ENCODE results near the gene TCF25. TPM values are rescaled to one million over a fixed set of nuclear protein-coding genes. Genes with fewer than 3 reads are reported as not detected.
"Not testable (repeated sequence)": the region's sequence is repeated elsewhere in the genome, so short reads cannot be mapped to it uniquely, and the experiment has no call there.

The TCF25 gene
- total RNA-seq, 2 experiments from 2014 or later = 167 to 192 TPM

- peaks cover 14% of the 10 kb centered on the region for H3K9me3 Mint-ChIP-seq
- H3K27me3 Mint-ChIP-seq = no peaks in the 10 kb centered on the region
- peaks cover 18% of the 10 kb centered on the region for H3K4me1 Mint-ChIP-seq
- ChIA-PET CTCF (interaction anchor here (0.6 to 5.2 kb wide), 2 partner anchors 10 to 82 kb away, joined by 3 to 38 read pairs; no protein-coding TSS in a partner anchor), POLR2A (no interaction called here)
- H3K36me3 Mint-ChIP-seq (ENCODE audit: low read depth) = peaks cover 24% of the 10 kb centered on the region
- no peak overlapping the region for H3K27ac Mint-ChIP-seq
- DNase-seq = no peak
- H3K4me3 Mint-ChIP-seq = no peak overlapping the region
Observed at GRCh38 chr16:89869911-89870310, 3.5 kb upstream of the TCF25 start.

- CTCF ChIA-PET = interaction anchor here (0.6 to 5.2 kb wide), 2 partner anchors 10 to 83 kb away, joined by 3 to 38 read pairs; no protein-coding TSS in a partner anchor
- no peak overlapping the region for H3K4me3 Mint-ChIP-seq
- no peak for DNase-seq
- H3K9me3 Mint-ChIP-seq = peaks cover 15% of the 10 kb centered on the region
- no peak overlapping the region for H3K27ac Mint-ChIP-seq
- POLR2A ChIA-PET = no interaction called here
- peaks cover 17% of the 10 kb centered on the region for H3K4me1 Mint-ChIP-seq
- no peaks in the 10 kb centered on the region for H3K27me3 Mint-ChIP-seq
- H3K36me3 Mint-ChIP-seq (ENCODE audit: low read depth) = peaks cover 26% of the 10 kb centered on the region
Observed at GRCh38 chr16:89870440-89870839, 3.0 kb upstream of the TCF25 start.

- no peak overlapping the region for H3K27ac Mint-ChIP-seq
- no peak overlapping the region for H3K4me3 Mint-ChIP-seq
- H3K9me3 Mint-ChIP-seq = peaks cover 15% of the 10 kb centered on the region
- peaks cover 32% of the 10 kb centered on the region for H3K36me3 Mint-ChIP-seq (ENCODE audit: low read depth)
- ChIA-PET POLR2A (interaction anchor here (1.2 to 3.1 kb wide), 9 partner anchors 10 to 152 kb away, joined by 3 to 117 read pairs (median 14); partner anchors contain the start of genes FANCA and MC1R), CTCF (interaction anchor here (2.4 to 5.2 kb wide), 2 partner anchors 8 to 12 kb away, joined by 19 to 38 read pairs; no protein-coding TSS in a partner anchor)
- no peaks in the 10 kb centered on the region for H3K27me3 Mint-ChIP-seq
- H3K4me1 Mint-ChIP-seq = peaks cover 17% of the 10 kb centered on the region
- no peak for DNase-seq
Observed at GRCh38 chr16:89871895-89872294, 1.5 kb upstream of the TCF25 start.

- H3K36me3 Mint-ChIP-seq (ENCODE audit: low read depth) = peaks cover 40% of the 10 kb centered on the region
- ChIA-PET CTCF (interaction anchor here (0.6 to 5.2 kb wide), 10 partner anchors 10 to 658 kb away, joined by 3 to 38 read pairs (median 4); partner anchors contain the start of gene SPATA2L), POLR2A (interaction anchor here (0.6 to 3.1 kb wide), 31 partner anchors 8 to 1187 kb away, joined by 3 to 117 read pairs (median 6); partner anchors contain the start of genes CDK10, FANCA, MC1R and SPATA2L)
- peaks cover 8% of the 10 kb centered on the region for H3K9me3 Mint-ChIP-seq
- peak overlapping the region; percentile 85 for H3K4me3 Mint-ChIP-seq
- H3K27ac Mint-ChIP-seq = peak overlapping the region; percentile 98
- no peaks in the 10 kb centered on the region for H3K27me3 Mint-ChIP-seq
- peak; percentile 94 for DNase-seq
- peaks cover 17% of the 10 kb centered on the region for H3K4me1 Mint-ChIP-seq
Observed at GRCh38 chr16:89873972-89874689, 739 bp downstream of the TCF25 start.

- H3K27ac Mint-ChIP-seq, H3K9me3 Mint-ChIP-seq, CTCF ChIA-PET, H3K4me3 Mint-ChIP-seq, POLR2A ChIA-PET, DNase-seq, H3K27me3 Mint-ChIP-seq: not testable (repeated sequence)
- Mint-ChIP-seq H3K4me1 (peaks cover 11% of the 10 kb centered on the region), H3K36me3 (ENCODE audit: low read depth) (peaks cover 60% of the 10 kb centered on the region)
Observed at GRCh38 chr16:89879123-89879522, 5.7 kb downstream of the TCF25 start.

GRCh38 chr16:89880477-89881367 lies 7.3 kb downstream of the TCF25 start:
- no peaks in the 10 kb centered on the region for H3K27me3 Mint-ChIP-seq
- DNase-seq = no peak
- peaks cover 55% of the 10 kb centered on the region for H3K36me3 Mint-ChIP-seq (ENCODE audit: low read depth)
- H3K4me1 Mint-ChIP-seq = no peaks in the 10 kb centered on the region
- ChIA-PET CTCF (interaction anchor here (1.2 to 2.0 kb wide), 2 partner anchors 20 to 180 kb away, joined by 3 to 4 read pairs; no protein-coding TSS in a partner anchor), POLR2A (interaction anchor here (1.2 kb wide), 1 partner anchor 296 kb away, joined by 3 read pairs; no protein-coding TSS in a partner anchor)
- no peak overlapping the region for H3K27ac Mint-ChIP-seq
- no peaks in the 10 kb centered on the region for H3K9me3 Mint-ChIP-seq
- H3K4me3 Mint-ChIP-seq = no peak overlapping the region

GRCh38 chr16:89881368-89881730 lies 8.0 kb downstream of the TCF25 start:
- H3K4me3 Mint-ChIP-seq = no peak overlapping the region
- no peaks in the 10 kb centered on the region for H3K4me1 Mint-ChIP-seq
- DNase-seq = no peak
- POLR2A ChIA-PET = interaction anchor here (1.2 to 1.3 kb wide), 2 partner anchors 9 to 297 kb away, joined by 3 read pairs; no protein-coding TSS in a partner anchor
- no peaks in the 10 kb centered on the region for H3K9me3 Mint-ChIP-seq
- no peak overlapping the region for H3K27ac Mint-ChIP-seq
- H3K27me3 Mint-ChIP-seq = no peaks in the 10 kb centered on the region
- CTCF ChIA-PET = interaction anchor here (1.2 to 2.0 kb wide), 2 partner anchors 20 to 181 kb away, joined by 3 to 4 read pairs; no protein-coding TSS in a partner anchor
- H3K36me3 Mint-ChIP-seq (ENCODE audit: low read depth) = peaks cover 51% of the 10 kb centered on the region

GRCh38 chr16:89883346-89884040 lies 10.1 kb downstream of the TCF25 start:
- ChIA-PET POLR2A (interaction anchor here (1.3 kb wide), 1 partner anchor 10 kb away, joined by 4 read pairs; the partner anchor contains the start of gene TCF25), CTCF (interaction anchor here (1.2 kb wide), 1 partner anchor 27 kb away, joined by 5 read pairs; no protein-coding TSS in a partner anchor)
- H3K4me1 Mint-ChIP-seq = no peaks in the 10 kb centered on the region
- H3K4me3 Mint-ChIP-seq = no peak overlapping the region
- H3K36me3 Mint-ChIP-seq (ENCODE audit: low read depth) = peaks cover 51% of the 10 kb centered on the region
- no peak for DNase-seq
- no peaks in the 10 kb centered on the region for H3K27me3 Mint-ChIP-seq
- no peaks in the 10 kb centered on the region for H3K9me3 Mint-ChIP-seq
- H3K27ac Mint-ChIP-seq = no peak overlapping the region

- no peak for DNase-seq
- Mint-ChIP-seq H3K36me3 (ENCODE audit: low read depth) (peaks cover 50% of the 10 kb centered on the region), H3K27ac (no peak overlapping the region), H3K4me1 (no peaks in the 10 kb centered on the region), H3K4me3 (no peak overlapping the region), H3K9me3 (no peaks in the 10 kb centered on the region), H3K27me3 (no peaks in the 10 kb centered on the region)
- CTCF ChIA-PET = no interaction called here
- POLR2A ChIA-PET = no interaction called here
Observed at GRCh38 chr16:89884041-89884421, 10.6 kb downstream of the TCF25 start.

- DNase-seq = no peak
- H3K4me1 Mint-ChIP-seq = peaks cover 12% of the 10 kb centered on the region
- peaks cover 60% of the 10 kb centered on the region for H3K36me3 Mint-ChIP-seq (ENCODE audit: low read depth)
Observed at GRCh38 chr16:89887243-89887642, 13.9 kb downstream of the TCF25 start.

GRCh38 chr16:89890200-89890599 lies 16.8 kb downstream of the TCF25 start:
- Mint-ChIP-seq H3K27ac (peak overlapping the region; percentile 62), H3K36me3 (ENCODE audit: low read depth) (peaks cover 48% of the 10 kb centered on the region), H3K27me3 (no peaks in the 10 kb centered on the region), H3K4me1 (peaks cover 12% of the 10 kb centered on the region), H3K4me3 (no peak overlapping the region), H3K9me3 (no peaks in the 10 kb centered on the region)
- POLR2A ChIA-PET = interaction anchor here (1.1 to 1.3 kb wide), 2 partner anchors 17 to 18 kb away, joined by 3 to 4 read pairs; partner anchors contain the start of gene TCF25
- DNase-seq = peak; percentile 39
- CTCF ChIA-PET = no interaction called here

More at GRCh38 chr16:89887243-89887642, 13.9 kb downstream of the TCF25 start:
- no peak overlapping the region for H3K4me3 Mint-ChIP-seq
- ChIA-PET POLR2A (interaction anchor here (1.0 to 2.0 kb wide), 2 partner anchors 14 to 24 kb away, joined by 3 to 14 read pairs; partner anchors contain the start of gene TCF25), CTCF (interaction anchor here (0.6 kb wide), 1 partner anchor 14 kb away, joined by 5 read pairs; the partner anchor contains the start of gene TCF25)
- H3K9me3 Mint-ChIP-seq = no peaks in the 10 kb centered on the region
- no peaks in the 10 kb centered on the region for H3K27me3 Mint-ChIP-seq
- no peak overlapping the region for H3K27ac Mint-ChIP-seq
